GDM1 (cell line): ENCODE measurements around the gene CACNG8.
A peak's percentile ranks its signal among the peaks of the same experiment; 100 is the strongest.

Source experiments
- DNase-seq: peaks from one replicate; lab custom pipeline; 2025; lab: John Stamatoyannopoulos, UW

Gene CACNG8

DNA sequence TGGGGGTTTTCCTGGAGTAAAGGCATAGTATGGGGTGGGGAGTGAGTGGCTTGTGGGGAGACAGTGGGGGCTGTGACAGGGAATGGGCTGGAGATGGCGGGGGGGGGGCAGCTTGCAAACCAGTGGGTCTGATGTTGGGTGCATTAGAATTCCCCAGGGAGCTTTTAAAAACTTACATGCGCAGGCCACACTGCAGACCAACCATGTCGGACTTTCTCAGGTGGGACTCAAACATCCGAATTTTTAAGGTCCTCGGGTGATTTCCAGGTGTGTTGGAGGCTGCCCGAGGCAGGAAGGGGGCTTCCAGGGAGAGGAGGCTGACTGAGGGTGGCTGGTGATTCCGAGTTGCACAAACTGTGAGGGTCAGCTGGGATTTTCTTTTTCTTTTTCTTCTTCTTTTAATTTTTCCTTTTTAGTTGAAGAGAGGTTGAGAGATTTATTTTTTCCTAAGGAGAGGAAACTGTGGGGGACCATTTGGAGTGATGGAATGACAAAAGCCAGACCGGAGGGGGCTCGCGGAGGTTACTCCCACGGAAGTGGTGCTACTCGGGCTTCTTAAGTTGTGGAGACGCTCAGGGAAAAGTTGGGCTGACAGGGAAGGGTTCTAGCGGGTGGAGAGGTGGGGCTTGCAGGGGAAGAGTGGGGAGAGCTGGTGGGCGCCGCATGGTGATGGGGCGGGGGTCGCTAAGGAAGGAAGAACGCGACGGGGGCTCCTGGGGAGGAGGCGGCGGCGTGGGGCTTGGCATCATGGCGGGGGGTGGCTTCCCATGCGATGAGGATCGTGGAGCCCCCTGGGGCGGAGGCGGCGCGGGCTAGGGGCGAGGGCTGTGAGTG, 997 bp upstream of the CACNG8 start:
- DNase-seq = no peak

DNA sequence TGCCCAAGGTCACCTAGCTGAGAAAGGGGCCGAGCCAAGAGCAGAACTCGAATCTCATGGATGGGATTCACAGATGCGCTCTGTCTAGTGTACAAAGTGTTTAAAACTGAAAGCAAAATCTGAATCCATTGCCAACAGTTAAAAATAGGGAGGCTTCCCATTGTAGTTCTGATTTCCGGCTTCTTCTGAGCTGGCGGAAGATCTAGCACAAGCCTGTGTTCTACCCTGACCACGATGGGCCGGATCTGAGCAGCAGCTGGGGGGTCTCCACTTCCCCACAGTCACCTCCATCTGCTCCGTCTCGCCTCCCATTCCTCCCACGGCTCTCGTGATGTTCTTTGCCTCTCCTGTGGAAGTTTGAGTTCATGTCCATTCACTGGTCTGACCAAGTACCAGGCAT, 2.4 kb downstream of the CACNG8 start:
- no peak for DNase-seq

DNA sequence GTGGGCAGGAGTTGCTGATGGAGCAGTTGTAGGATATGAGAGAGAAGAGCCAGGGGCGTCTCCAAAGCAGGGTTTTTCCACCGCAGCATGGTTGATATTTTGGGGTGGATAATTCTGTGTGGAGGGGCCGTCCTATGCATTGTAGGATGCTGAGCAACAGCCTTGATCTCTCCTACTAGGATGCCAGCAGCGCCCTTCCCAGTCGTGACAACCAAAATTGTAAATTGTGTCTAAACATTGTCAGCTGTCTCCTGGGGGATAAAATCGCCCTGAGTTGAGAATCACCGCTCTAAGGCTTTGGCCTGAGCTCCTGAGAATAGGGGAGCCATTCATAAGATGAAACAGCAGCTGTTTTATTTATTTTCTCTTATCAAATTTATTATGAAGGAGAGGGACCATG, 4.2 kb downstream of the CACNG8 start:
- no peak for DNase-seq

DNA sequence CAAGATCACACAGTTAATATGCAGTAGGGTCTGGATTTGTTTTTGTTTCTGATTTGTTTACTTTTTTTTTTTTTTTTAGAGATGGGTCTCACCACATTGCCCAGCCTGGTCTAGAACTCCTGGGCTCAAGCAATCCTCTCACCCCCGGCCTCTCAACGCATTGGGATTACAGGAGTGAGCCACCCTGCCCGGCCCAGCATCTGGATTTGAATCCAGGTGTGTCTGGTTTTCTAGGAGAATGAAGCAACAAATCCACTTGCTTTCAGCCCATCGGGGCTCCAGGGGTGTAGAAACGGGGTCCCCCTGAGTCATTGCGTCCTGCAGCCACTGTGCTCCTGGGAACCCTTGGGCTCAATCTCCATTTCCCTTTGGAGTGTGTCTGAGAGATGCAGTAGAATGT, 6.6 kb downstream of the CACNG8 start:
- no peak for DNase-seq

DNA sequence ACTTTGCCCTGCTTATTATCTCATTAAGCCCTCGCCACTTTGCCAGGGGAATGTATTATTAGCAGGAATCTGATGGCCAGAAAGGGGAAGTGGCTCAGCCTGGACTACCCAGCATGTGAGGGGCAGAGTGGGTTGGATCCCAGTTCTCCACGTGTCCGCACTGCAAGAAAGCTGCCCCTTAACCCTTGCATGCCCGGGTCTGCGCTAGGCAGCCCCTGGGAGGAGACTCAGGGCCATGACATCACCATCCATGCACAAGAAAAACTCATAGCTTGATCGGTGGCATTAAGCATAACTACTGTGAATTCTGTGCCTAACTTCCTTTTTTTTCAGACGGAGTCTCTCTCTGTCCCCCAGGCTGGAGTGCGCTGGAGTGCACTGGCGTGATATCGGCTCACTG, 8.9 kb downstream of the CACNG8 start:
- DNase-seq = peak; percentile 31

GRCh38 chr19:53977429-53977990, 14.8 kb downstream of the CACNG8 start:
- peak; percentile 74 for DNase-seq

- peak; percentile 100 for DNase-seq
Measured at GRCh38 chr19:53977991-53978731, 15.4 kb downstream of the CACNG8 start.

- no peak for DNase-seq
Measured at GRCh38 chr19:53978975-53979801, 16.5 kb downstream of the CACNG8 start.

- peak; percentile 49 for DNase-seq
Measured at GRCh38 chr19:53980539-53981375, 18.0 kb downstream of the CACNG8 start.

- DNase-seq = no peak
Measured at GRCh38 chr19:53981376-53981951, 18.7 kb downstream of the CACNG8 start.

- DNase-seq = no peak
Measured at GRCh38 chr19:53982001-53982451, 19.3 kb downstream of the CACNG8 start.

- no peak for DNase-seq
Measured at GRCh38 chr19:53982611-53983010, 19.9 kb downstream of the CACNG8 start.

DNA sequence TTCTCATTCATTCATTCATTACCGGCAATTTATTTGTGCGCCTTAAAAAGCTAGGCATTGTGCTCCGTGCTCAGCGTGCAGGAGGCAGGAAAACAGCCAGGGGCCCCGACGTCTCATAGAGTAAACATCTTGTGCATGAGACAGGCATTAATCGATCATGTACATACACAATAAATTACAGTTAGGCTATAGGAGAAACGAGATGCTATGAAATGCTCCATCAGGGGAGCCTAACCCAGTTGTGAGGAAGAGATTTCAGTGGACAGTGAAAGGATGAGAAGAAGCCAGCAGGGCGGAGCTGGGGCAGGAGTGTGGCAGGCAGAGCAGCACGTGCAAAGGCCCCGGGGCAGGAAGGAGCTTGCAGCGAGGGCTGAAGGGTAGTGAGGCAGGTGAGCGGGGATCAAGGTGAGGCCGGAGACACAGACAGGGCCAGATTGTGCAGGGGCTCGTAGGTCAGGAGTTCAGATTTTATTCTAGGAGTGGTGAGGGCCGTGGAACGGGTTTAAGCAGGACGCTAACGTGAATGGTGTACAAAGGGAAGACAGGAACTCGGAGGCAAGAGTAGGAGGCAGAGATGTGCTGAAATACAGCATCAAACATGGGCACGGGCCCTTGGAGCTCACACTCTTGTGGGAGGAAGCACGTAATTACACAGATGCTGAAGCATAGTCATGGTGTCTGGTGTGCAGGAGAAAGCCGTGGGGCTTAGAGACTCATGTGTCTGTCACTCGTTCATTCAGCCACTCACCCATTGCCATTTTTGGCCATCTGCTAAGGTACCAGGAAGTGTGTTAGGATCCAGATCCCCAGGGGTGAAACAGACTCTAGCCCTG, 20.9 kb downstream of the CACNG8 start:
- DNase-seq = no peak

DNA sequence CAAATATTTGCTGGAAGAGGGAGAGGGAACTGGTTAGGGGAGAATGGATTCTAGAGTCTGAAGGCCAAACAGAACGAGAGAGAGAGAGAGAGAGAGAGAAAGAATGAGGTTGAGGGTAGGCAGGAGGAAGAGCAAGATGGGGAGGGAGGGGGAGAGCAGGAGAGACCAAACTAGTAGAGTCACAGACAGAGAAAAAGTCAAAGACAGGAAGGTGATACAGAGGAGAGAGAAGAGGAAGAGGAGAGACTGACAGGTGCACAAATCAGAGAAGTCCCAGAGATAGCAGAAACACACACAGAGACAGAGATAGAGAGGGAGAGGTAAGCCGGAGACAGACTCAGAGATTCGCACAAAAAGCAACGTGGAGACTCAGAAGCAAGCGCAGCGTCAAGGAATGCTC, 23.1 kb downstream of the CACNG8 start:
- DNase-seq = no peak

GRCh38 chr19:53988981-53989380, 26.2 kb downstream of the CACNG8 start:
- no peak for DNase-seq

DNA sequence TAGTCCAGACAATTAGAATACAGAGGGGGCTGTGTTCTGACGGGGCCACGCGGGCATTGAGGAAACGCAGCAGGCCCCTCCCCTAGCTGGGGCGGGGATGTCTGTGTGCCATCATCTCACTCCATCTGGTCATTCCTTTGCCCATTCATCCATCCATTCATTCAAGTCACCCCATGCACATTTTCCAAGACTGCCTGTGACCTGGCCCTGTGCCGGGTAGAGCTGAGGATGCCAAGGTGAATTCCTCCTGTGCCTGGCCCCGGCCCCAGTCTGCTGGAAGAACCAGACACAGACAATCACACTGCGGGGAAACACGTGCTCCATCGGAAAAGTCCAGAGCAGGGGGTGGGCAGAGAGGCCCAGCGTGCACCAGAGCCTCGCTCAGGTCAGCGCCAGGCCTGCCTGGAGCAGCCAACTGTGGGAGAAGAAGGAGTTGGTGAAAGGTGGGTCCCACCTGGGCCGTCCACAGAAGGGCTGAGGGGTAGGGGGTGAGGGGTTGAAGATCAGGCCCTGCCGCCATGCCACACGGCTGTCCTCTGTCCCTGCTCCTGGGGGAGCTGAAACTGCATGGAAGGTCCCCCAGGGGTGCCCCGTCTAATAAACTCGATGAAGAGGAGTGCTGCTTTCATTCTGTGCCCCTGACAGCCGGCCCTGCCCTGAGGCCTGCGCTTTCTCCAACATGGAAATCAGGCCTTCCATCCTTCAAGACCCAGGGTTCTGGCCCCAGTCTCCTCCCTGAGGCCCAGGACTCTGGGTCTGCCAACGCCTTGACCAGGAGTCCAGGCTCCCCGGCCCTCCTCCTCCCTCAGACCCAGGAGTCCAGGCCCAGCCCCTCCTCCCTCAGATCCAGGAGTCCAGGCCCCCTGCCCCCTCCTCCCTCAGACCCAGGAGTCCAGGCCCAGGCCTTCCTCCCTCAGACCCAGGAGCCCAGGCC, 27.1 kb downstream of the CACNG8 start:
- DNase-seq = no peak

GRCh38 chr19:53991224-53992113, 28.7 kb downstream of the CACNG8 start, which contains the start of gene CACNG6:
Gene CACNG6 (plus strand): TSS chr19:53991637. CDS start chr19:53992878, 1,241 bp downstream.
- no peak for DNase-seq

DNA sequence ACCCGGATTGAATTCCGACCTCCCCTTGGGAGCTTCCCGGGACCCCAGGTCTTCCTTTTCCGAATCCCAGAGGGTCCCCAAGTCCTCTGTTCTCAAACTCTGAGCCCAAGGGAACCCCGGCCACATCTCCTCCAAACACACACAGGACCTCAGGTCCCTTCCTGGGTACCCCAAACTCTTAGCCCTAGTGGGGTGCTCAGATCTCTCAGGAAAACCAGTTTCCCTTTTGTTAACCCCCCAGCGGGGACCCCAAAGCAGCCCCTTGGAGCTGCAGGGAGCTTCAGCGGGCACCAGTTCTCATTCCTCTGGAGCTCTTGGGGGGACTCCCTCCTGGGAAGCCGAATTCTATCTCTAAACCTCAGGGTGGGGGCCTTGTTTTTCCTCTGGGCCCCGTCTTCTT, 29.5 kb downstream of the CACNG8 start:
- no peak for DNase-seq
